Keratinocyte (primary cell): Measurements from ENCODE around the gene GNG3. TPM values are rescaled to one million over a fixed set of nuclear protein-coding genes. Genes with fewer than 3 reads are reported as not detected.

Source experiments
- DNase-seq: peaks from one replicate; pipeline ENCODE4 v3.0.0-alpha.2; 2011; ENCODE audit warnings: low read depth, missing footprints, low spot score
- FAIRE-seq: peaks from 2 replicates; lab custom pipeline; 2011; peaks lifted over from hg19 to GRCh38; lab: Jason Lieb, UNC
- H2AFZ ChIP-seq: 2 replicates; pipeline ENCODE4 v1.6.0; 2012; ENCODE audit warnings: low read length, control low read depth, inconsistent platforms; ENCODE audit not compliant: control insufficient read depth
- H3K27ac ChIP-seq: 2 replicates; pipeline ENCODE4 v1.5.1; 2011; ENCODE audit warnings: low read length; ENCODE audit not compliant: control insufficient read depth, insufficient read depth
- H3K27me3 ChIP-seq: 3 replicates; pipeline ENCODE4 v1.6.0; 2011; ENCODE audit warnings: low read length; ENCODE audit not compliant: control insufficient read depth, insufficient read depth; ENCODE audit errors: extremely low read depth
- H3K36me3 ChIP-seq, 2 experiments: 2 replicates in 1 of 2; 3 replicates in 1 of 2; pipeline ENCODE4 v1.5.1; 2011; ENCODE audit warnings: low read length in 2 of 2, mild to moderate bottlenecking in 1 of 2; ENCODE audit not compliant: control insufficient read depth in 2 of 2, insufficient read depth in 2 of 2; ENCODE audit errors: extremely low read depth in 1 of 2
- H3K4me1 ChIP-seq: 3 replicates; pipeline ENCODE4 v1.5.1; 2011; ENCODE audit warnings: low read length; ENCODE audit not compliant: control insufficient read depth, insufficient read depth; ENCODE audit errors: extremely low read depth
- H3K4me2 ChIP-seq: 3 replicates; pipeline ENCODE4 v1.6.0; 2011; ENCODE audit warnings: low read depth, low read length; ENCODE audit not compliant: control insufficient read depth, insufficient read depth; ENCODE audit errors: extremely low read depth
- H3K4me3 ChIP-seq, 3 experiments: fragments of 200-600 bp in 1 of 3; sonication (generic) in 1 of 3; 2 replicates in 2 of 3; 3 replicates in 1 of 3; pipeline ENCODE4 v1.5.1; 2011 to 2016; ENCODE audit warnings: low read length in 3 of 3, mild to moderate bottlenecking in 3 of 3, control low read depth in 2 of 3, inconsistent platforms in 1 of 3, low read depth in 1 of 3, mixed read lengths in 1 of 3, mixed run types in 1 of 3, moderate library complexity in 1 of 3; ENCODE audit not compliant: control insufficient read depth in 2 of 3, insufficient read depth in 2 of 3; ENCODE audit errors: extremely low read depth in 1 of 3
- H3K79me2 ChIP-seq: 2 replicates; pipeline ENCODE4 v1.6.0; 2012; ENCODE audit warnings: low read length; ENCODE audit not compliant: control insufficient read depth, insufficient read depth
- H3K9ac ChIP-seq: 3 replicates; pipeline ENCODE4 v1.6.0; 2011; ENCODE audit warnings: low read length; ENCODE audit not compliant: control insufficient read depth, insufficient read depth; ENCODE audit errors: extremely low read depth
- H3K9me1 ChIP-seq: 3 replicates; pipeline ENCODE4 v1.6.0; 2011; ENCODE audit warnings: low read length; ENCODE audit not compliant: control insufficient read depth, insufficient read depth; ENCODE audit errors: extremely low read depth
- H3K9me3 ChIP-seq: 2 replicates; pipeline ENCODE4 v1.5.1; 2012; ENCODE audit warnings: low read depth, low read length; ENCODE audit not compliant: control insufficient read depth
- H4K20me1 ChIP-seq: 3 replicates; pipeline ENCODE4 v1.6.0; 2011; ENCODE audit warnings: low read length; ENCODE audit not compliant: control insufficient read depth, insufficient read depth; ENCODE audit errors: extremely low read depth
- CTCF ChIP-seq, 3 experiments: IDR thresholded peaks in 1 of 3; conservative IDR thresholded peaks in 1 of 3; optimal IDR thresholded peaks in 1 of 3; 2 replicates in 2 of 3; 3 replicates in 1 of 3; pipeline versions ENCODE3 to v1.5.1; 2011; ENCODE audit warnings: low read length in 3 of 3, mild to moderate bottlenecking in 3 of 3, moderate library complexity in 2 of 3, control low read depth in 1 of 3, inconsistent platforms in 1 of 3; ENCODE audit not compliant: insufficient read depth in 2 of 3; ENCODE audit errors: extremely low read depth in 1 of 3
- EZH2 ChIP-seq: IDR thresholded peaks from one replicate; pipeline ENCODE4 v1.6.1; 2012; ENCODE audit warnings: inconsistent platforms, mild to moderate bottlenecking, low read length, moderate library complexity
- dilution Hi-C: fragments of 300-500 bp; cut with MboI; formaldehyde crosslinking; loops from one replicate; pipeline ENCODE4 v1.7.0; 2020; ENCODE audit warnings: low sequenced_read_pairs; ENCODE audit not compliant: extremely low pct_ligation_motif_present
- polyA plus RNA-seq, 5 experiments: library from polyadenylated mRNA; depleted of rRNA in 3 of 5; stranded (reverse) in 3 of 5; stranded (forward) in 1 of 5; unstranded in 1 of 5; fragments of >200 nt; gene quantifications; 1 replicate in 1 of 5; 2 replicates in 3 of 5; 3 replicates in 1 of 5; pipeline versions ENCODE4 v1.2.1 to v1.2.3, GENCODE V29; 2011 to 2012; ENCODE audit warnings: missing spikeins in 2 of 5, low read depth in 1 of 5, low replicate concordance in 1 of 5

The GNG3 gene
- polyA plus RNA-seq, 1 donor (not counting 4 experiments of a cell fraction or from before 2014, with no cell fraction given) = not detected

DNA sequence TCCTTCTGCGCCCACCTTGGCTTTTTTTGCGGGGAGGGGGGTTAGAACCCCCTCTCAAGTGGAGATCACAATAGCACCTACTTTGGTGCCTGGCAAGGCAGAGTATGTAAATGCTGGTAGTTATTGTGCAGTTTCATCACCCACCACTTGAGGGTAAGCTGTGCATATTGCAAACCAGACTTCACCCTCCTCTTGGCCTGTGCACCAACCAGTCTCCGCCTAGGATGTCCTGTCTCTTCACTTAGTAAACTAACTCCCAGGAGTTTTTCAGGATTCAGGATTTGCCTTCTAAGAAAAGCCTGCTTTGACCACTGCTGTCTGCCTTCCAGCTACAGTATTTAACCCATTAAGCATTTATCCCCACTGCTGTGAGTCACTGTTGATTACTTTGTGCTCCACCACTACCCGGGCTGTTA is 26.6 kb upstream of the GNG3 start:
- dilution Hi-C loops = no loop called here
- peaks cover 10 to 19% of the 10 kb centered on the region in 2 experiments for H3K36me3 ChIP-seq
- H2AFZ ChIP-seq = peak overlapping the region; percentile 41
- H3K9me3 ChIP-seq = no peaks in the 10 kb centered on the region
- no peaks in the 10 kb centered on the region for H4K20me1 ChIP-seq
- FAIRE-seq = peak; percentile 48
- peaks cover 16% of the 10 kb centered on the region for H3K4me1 ChIP-seq
- no peaks in the 10 kb centered on the region for H3K27me3 ChIP-seq
- no peak for DNase-seq
- no peaks in the 10 kb centered on the region for H3K9me1 ChIP-seq
- H3K79me2 ChIP-seq = peaks cover 24% of the 10 kb centered on the region
- no peak overlapping the region for H3K4me2 ChIP-seq
- no peak overlapping the region for H3K27ac ChIP-seq
- H3K9ac ChIP-seq = no peak overlapping the region
- no peak overlapping the region for H3K4me3 ChIP-seq
- no peak for TF ChIP-seq EZH2
- TF ChIP-seq CTCF (optimal IDR thresholded peaks at IDR 0.05 in 1 of 3, IDR thresholded peaks at IDR 0.05 in 1 of 3, conservative IDR thresholded peaks at IDR 0.05 in 1 of 3; ENCODE audit: extremely low read depth in 1 of 3, insufficient read depth in 2 of 3, low read length in 3 of 3) = peak; percentile 59 to 94 (median 74)

DNA sequence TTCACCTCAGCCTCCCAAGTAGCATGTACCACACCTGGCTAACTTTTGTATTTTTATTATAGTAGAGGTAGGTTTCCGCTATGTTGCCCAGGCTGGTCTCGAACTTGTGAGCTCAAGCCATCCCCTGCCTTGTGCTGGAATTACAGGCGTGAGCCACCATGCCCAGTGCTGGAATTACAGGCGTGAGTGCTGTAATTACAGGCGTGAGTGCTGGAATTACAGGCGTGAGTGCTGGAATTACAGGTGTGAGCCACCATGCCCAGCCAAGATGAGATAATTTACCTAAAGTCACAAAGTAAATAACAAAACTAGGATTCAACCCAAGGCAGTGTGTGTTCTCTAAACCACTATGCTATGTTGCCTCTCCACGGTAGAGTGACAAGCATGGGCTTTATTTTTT is 25.0 kb upstream of the GNG3 start:
- Histone ChIP-seq H3K27ac (no peak overlapping the region), H3K9me1 (no peaks in the 10 kb centered on the region), H3K27me3 (no peaks in the 10 kb centered on the region), H3K4me2 (no peak overlapping the region), H2AFZ (no peak overlapping the region), H3K9me3 (no peaks in the 10 kb centered on the region), H3K4me1 (peaks cover 12% of the 10 kb centered on the region), H4K20me1 (no peaks in the 10 kb centered on the region), H3K9ac (no peak overlapping the region), H3K79me2 (peaks cover 14% of the 10 kb centered on the region), H3K36me3 (peaks cover under 1 to 7% of the 10 kb centered on the region in 2 experiments), H3K4me3 (no peak overlapping the region)
- DNase-seq (no peak), FAIRE-seq (no peak)
- dilution Hi-C loops = no loop called here
- TF ChIP-seq CTCF (optimal IDR thresholded peaks at IDR 0.05 in 1 of 3, IDR thresholded peaks at IDR 0.05 in 1 of 3, conservative IDR thresholded peaks at IDR 0.05 in 1 of 3; ENCODE audit: extremely low read depth in 1 of 3, insufficient read depth in 2 of 3, low read length in 3 of 3) = no peak
- no peak for TF ChIP-seq EZH2
